NCI-H2171 treated with DMSO at 0.1 percent for 48 hours (cell line): ENCODE measurements around the gene ADCY5.

Experiments used
- DNase-seq: peaks from one replicate; lab custom pipeline; 2025; lab: John Stamatoyannopoulos, UW

The ADCY5 gene

GRCh38 chr3:123286308-123287023, 162.4 kb downstream of the ADCY5 start:
- no peak for DNase-seq

- DNase-seq = no peak
Measured at GRCh38 chr3:123285931-123286307, 163.0 kb downstream of the ADCY5 start.

- no peak for DNase-seq
Measured at GRCh38 chr3:123285479-123285878, 163.4 kb downstream of the ADCY5 start.

- DNase-seq = no peak
Measured at GRCh38 chr3:123285066-123285465, 163.8 kb downstream of the ADCY5 start.

- no peak for DNase-seq
Measured at GRCh38 chr3:123284399-123285010, 164.4 kb downstream of the ADCY5 start.

- no peak for DNase-seq
Measured at GRCh38 chr3:123283657-123284398, 165.1 kb downstream of the ADCY5 start.

- DNase-seq = no peak
Measured at GRCh38 chr3:123283074-123283473, 165.8 kb downstream of the ADCY5 start.

- DNase-seq = no peak
Measured at GRCh38 chr3:123282461-123282860, 166.4 kb downstream of the ADCY5 start.

GRCh38 chr3:123281929-123282328, 167.0 kb downstream of the ADCY5 start:
- no peak for DNase-seq

GRCh38 chr3:123281406-123281805, 167.5 kb downstream of the ADCY5 start:
- DNase-seq = no peak

- no peak for DNase-seq
Measured at GRCh38 chr3:123279121-123279520, 169.8 kb downstream of the ADCY5 start.

- DNase-seq = no peak
Measured at GRCh38 chr3:123278446-123278845, 170.4 kb downstream of the ADCY5 start.

- DNase-seq = no peak
Measured at GRCh38 chr3:123277106-123277505, 171.8 kb downstream of the ADCY5 start.

GRCh38 chr3:123276346-123277006, 172.4 kb downstream of the ADCY5 start:
- no peak for DNase-seq

GRCh38 chr3:123275691-123276090, 173.2 kb downstream of the ADCY5 start:
- DNase-seq = no peak

- DNase-seq = no peak
Measured at GRCh38 chr3:123272547-123272946, 176.3 kb downstream of the ADCY5 start.

- no peak for DNase-seq
Measured at GRCh38 chr3:123271466-123272159, 177.3 kb downstream of the ADCY5 start.

GRCh38 chr3:123270818-123271217, 178.1 kb downstream of the ADCY5 start:
- DNase-seq = no peak

GRCh38 chr3:123267821-123268220, 181.1 kb downstream of the ADCY5 start:
- no peak for DNase-seq

GRCh38 chr3:123263941-123264340, 184.9 kb downstream of the ADCY5 start:
- DNase-seq = no peak

- no peak for DNase-seq
Measured at GRCh38 chr3:123262868-123263267, 186.0 kb downstream of the ADCY5 start.

- DNase-seq = no peak
Measured at GRCh38 chr3:123262226-123262625, 186.7 kb downstream of the ADCY5 start.
